GM12878 (cell line): ENCODE data around the gene ENOX2. TPM values are rescaled to one million over a fixed set of nuclear protein-coding genes. Genes with fewer than 3 reads are reported as not detected.

Source experiments
- CEBPB ChIP-seq, 2 experiments: fragments of 150-350 bp in 1 of 2; IDR thresholded peaks; 2 replicates each; pipeline ENCODE4 v1.6.1; 2012 to 2014; ENCODE audit warnings: low read depth in 2 of 2, low read length in 2 of 2, borderline replicate concordance in 1 of 2, inconsistent platforms in 1 of 2
- CHD4 ChIP-seq: fragments of 200-600 bp; sonication (generic); IDR thresholded peaks from 2 replicates; pipeline ENCODE4 v1.6.1; 2016; ENCODE audit warnings: mild to moderate bottlenecking
- DPF2 ChIP-seq: fragments of 450-650 bp; IDR thresholded peaks from 2 replicates; pipeline ENCODE4 v1.6.1; 2017; ENCODE audit warnings: mild to moderate bottlenecking
- E4F1 ChIP-seq: fragments of 450-650 bp; IDR thresholded peaks from 2 replicates; pipeline ENCODE4 v1.6.1; 2018; ENCODE audit warnings: borderline replicate concordance, mild to moderate bottlenecking; ENCODE audit not compliant: partially characterized antibody
- EGR1 ChIP-seq, 2 experiments: IDR thresholded peaks; 1 replicate in 1 of 2; 2 replicates in 1 of 2; pipeline ENCODE4 v1.6.1; 2011 to 2012; ENCODE audit warnings: low read depth in 2 of 2, low read length in 2 of 2, borderline replicate concordance in 1 of 2, mild to moderate bottlenecking in 1 of 2, moderate library complexity in 1 of 2
- ESRRA ChIP-seq: IDR thresholded peaks from 2 replicates; pipeline ENCODE4 v1.6.1; 2012; ENCODE audit warnings: mild to moderate bottlenecking, low read length, improper control_type of control experiment
- GABPA ChIP-seq: IDR thresholded peaks from 2 replicates; pipeline ENCODE4 v1.6.1; 2014; ENCODE audit warnings: antibody characterized with exemption, low read depth, mild to moderate bottlenecking, inconsistent platforms
- HDAC6 ChIP-seq: fragments of 200-600 bp; sonication (generic); IDR thresholded peaks from one replicate; pipeline ENCODE4 v1.8.0; 2017; ENCODE audit warnings: antibody characterized with exemption; ENCODE audit not compliant: unreplicated experiment
- IKZF1 ChIP-seq: fragments of 450-650 bp; conservative IDR thresholded peaks from 2 replicates; pipeline ENCODE4 v1.6.1; 2017; ENCODE audit warnings: antibody characterized with exemption, mild to moderate bottlenecking
- IRF4 ChIP-seq: IDR thresholded peaks from 2 replicates; pipeline ENCODE4 v1.6.1; 2011; ENCODE audit warnings: low read depth, low read length
- MLLT1 ChIP-seq: fragments of 450-650 bp; IDR thresholded peaks from 2 replicates; pipeline ENCODE4 v1.6.1; 2016; ENCODE audit warnings: mild to moderate bottlenecking
- MTA2 ChIP-seq: fragments of 450-650 bp; IDR thresholded peaks from 2 replicates; pipeline ENCODE4 v1.6.1; 2016; ENCODE audit warnings: low read depth, mild to moderate bottlenecking, moderate library complexity
- MTA3 ChIP-seq: IDR thresholded peaks from 2 replicates; pipeline ENCODE4 v1.6.1; 2012; ENCODE audit warnings: low read length, inconsistent platforms, borderline replicate concordance
- NFYA ChIP-seq: IDR thresholded peaks from 2 replicates; pipeline ENCODE4 v1.6.1; 2011; ENCODE audit warnings: low read depth, mild to moderate bottlenecking, low read length, improper control_type of control experiment, borderline replicate concordance
- RB1 ChIP-seq: fragments of 450-650 bp; formaldehyde crosslinking; IDR thresholded peaks from 2 replicates; pipeline ENCODE4 v1.6.1; 2017; ENCODE audit warnings: mild to moderate bottlenecking, borderline replicate concordance
- RELB ChIP-seq: fragments of 450-650 bp; IDR thresholded peaks from 2 replicates; pipeline ENCODE4 v1.6.1; 2017; ENCODE audit warnings: low read depth, mild to moderate bottlenecking, moderate library complexity
- USF2 ChIP-seq: IDR thresholded peaks from 2 replicates; pipeline ENCODE4 v1.6.1; 2011; ENCODE audit warnings: low read depth, low read length, improper control_type of control experiment, borderline replicate concordance
- YY1 ChIP-seq: IDR thresholded peaks from 2 replicates; pipeline ENCODE4 v1.6.1; 2011; ENCODE audit warnings: low read depth, mild to moderate bottlenecking, low read length
- ZBED1 ChIP-seq: IDR thresholded peaks from 2 replicates; pipeline ENCODE4 v1.6.1; 2016; ENCODE audit warnings: borderline replicate concordance
- ZNF207 ChIP-seq: fragments of 450-650 bp; IDR thresholded peaks from 2 replicates; pipeline ENCODE4 v1.6.1; 2014; ENCODE audit warnings: antibody characterized with exemption, mild to moderate bottlenecking, borderline replicate concordance
- ZNF24 ChIP-seq: fragments of 450-650 bp; IDR thresholded peaks from 2 replicates; pipeline ENCODE4 v1.6.1; 2017; ENCODE audit warnings: antibody characterized with exemption, mild to moderate bottlenecking
- ZNF384 ChIP-seq: IDR thresholded peaks from 2 replicates; pipeline ENCODE4 v1.6.1; 2012; ENCODE audit warnings: low read depth, mild to moderate bottlenecking, low read length, improper control_type of control experiment, borderline replicate concordance
- polyA plus RNA-seq, 11 experiments: library from polyadenylated mRNA; depleted of rRNA in 4 of 11; unstranded in 6 of 11; stranded (reverse) in 5 of 11; fragments of >200 nt; fragmentation: Nextera tagmentation in 4 of 11; fragmentation: Illumina TruSeq in 1 of 11; extraction: Ambion mirVana in 4 of 11; extraction: Trizol in 1 of 11; gene quantifications; 1 replicate in 1 of 11; 2 replicates in 10 of 11; pipeline versions ENCODE4 v1.2.1 to v1.2.3, GENCODE V29; 2011 to 2016; ENCODE audit warnings: inconsistent platforms in 2 of 11, missing spikeins in 2 of 11, low read depth in 1 of 11
- total RNA-seq, 4 experiments: library from RNA; depleted of rRNA in 3 of 4; stranded (reverse); fragments of >200 nt in 3 of 4; fragmentation: Illumina TruSeq in 1 of 4; extraction: Trizol in 1 of 4; gene quantifications; 2 replicates each; pipeline versions ENCODE4 v1.2.1 to v1.2.3, GENCODE V29; 2013 to 2021
- TF ChIP-seq, protein P1 (sequence below): IDR thresholded peaks from 2 replicates; pipeline ENCODE4 v1.6.1; 2011; ENCODE audit warnings: borderline replicate concordance, low read depth, mild to moderate bottlenecking, moderate library complexity, mixed read lengths, low read length; ENCODE audit not compliant: insufficient read depth; ENCODE audit errors: extremely low read length

ENOX2 gene
- total and polyA plus RNA-seq, 10 of the 15 experiments (the other 5 are each of a cell fraction or from before 2014, with no cell fraction given) = 3.2 to 13.0 (median 7.7) TPM

GRCh38 chrX:130902783-130903613 lies at the start of gene ENOX2 (continued):
- no peak for TF ChIP-seq CEBPB (IDR thresholded peaks at IDR 0.05; ENCODE audit: borderline replicate concordance in 1 of 2, low read depth in 2 of 2, low read length in 2 of 2)
- no peak for TF ChIP-seq CHD4
- TF ChIP-seq ESRRA = no peak
- TF ChIP-seq RELB = peak; percentile 31; the same call in 1 of the 2 replicates
- TF ChIP-seq ZNF24 = no peak
- TF ChIP-seq RB1 = no peak
- no peak for TF ChIP-seq MTA2
- TF ChIP-seq IRF4 = no peak
- TF ChIP-seq E4F1 = no peak
- no peak for TF ChIP-seq ZBED1
- TF ChIP-seq MTA3 = no peak
- peak; percentile 89 for TF ChIP-seq GABPA
- TF ChIP-seq, protein P1, sequence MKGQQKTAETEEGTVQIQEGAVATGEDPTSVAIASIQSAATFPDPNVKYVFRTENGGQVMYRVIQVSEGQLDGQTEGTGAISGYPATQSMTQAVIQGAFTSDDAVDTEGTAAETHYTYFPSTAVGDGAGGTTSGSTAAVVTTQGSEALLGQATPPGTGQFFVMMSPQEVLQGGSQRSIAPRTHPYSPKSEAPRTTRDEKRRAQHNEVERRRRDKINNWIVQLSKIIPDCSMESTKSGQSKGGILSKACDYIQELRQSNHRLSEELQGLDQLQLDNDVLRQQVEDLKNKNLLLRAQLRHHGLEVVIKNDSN = peak; percentile 19
- TF ChIP-seq MLLT1 = no peak
- peak; percentile 95 for TF ChIP-seq IKZF1
- no peak for TF ChIP-seq HDAC6
- TF ChIP-seq USF2 = no peak; the same call in 1 of the 2 replicates
- TF ChIP-seq YY1 = no peak
- no peak for TF ChIP-seq DPF2
- no peak for TF ChIP-seq NFYA
- no peak for TF ChIP-seq EGR1 (IDR thresholded peaks at IDR 0.05; ENCODE audit: borderline replicate concordance in 1 of 2, low read depth in 2 of 2, low read length in 2 of 2)
- peak; percentile 81 for TF ChIP-seq ZNF384
- no peak for TF ChIP-seq ZNF207
